ENCODE measurements around the gene GGA3. TPM values are rescaled to one million over a fixed set of nuclear protein-coding genes. Genes with fewer than 3 reads are reported as not detected.
"Not testable (repeated sequence)": the region's sequence is repeated elsewhere in the genome, so short reads cannot be mapped to it uniquely, and the experiment has no call there.

The GGA3 gene
- total RNA-seq, 2 donors from 2014 or later: 18.5 to 23.7 TPM

GRCh38 chr17:75266316-75267152, 5.1 kb upstream of the GGA3 start:
- no peak for DNase-seq (ENCODE audit: low spot score)
- Histone ChIP-seq H3K4me3 (no peak overlapping the region), H3K9me3 (no peaks in the 10 kb centered on the region), H3K27me3 (no peaks in the 10 kb centered on the region), H3K36me3 (peaks cover 45% of the 10 kb centered on the region), H3K27ac (no peak overlapping the region), H3K4me1 (peaks cover 0 to 25% of the 10 kb centered on the region in 2 donors)
- no peak for TF ChIP-seq CTCF (IDR thresholded peaks at IDR 0.05)

GRCh38 chr17:75265614-75266315, 4.4 kb upstream of the GGA3 start:
- Histone ChIP-seq H3K27ac (no peak overlapping the region), H3K4me3 (no peak overlapping the region), H3K4me1 (peaks cover 0 to 23% of the 10 kb centered on the region in 2 donors), H3K36me3 (peaks cover 45% of the 10 kb centered on the region), H3K27me3 (no peaks in the 10 kb centered on the region), H3K9me3 (no peaks in the 10 kb centered on the region)
- TF ChIP-seq CTCF (IDR thresholded peaks at IDR 0.05): no peak
- DNase-seq (ENCODE audit: low spot score): no peak

GRCh38 chr17:75263055-75263454, 1.6 kb upstream of the GGA3 start:
- Histone ChIP-seq H3K9me3 (no peaks in the 10 kb centered on the region), H3K27me3 (no peaks in the 10 kb centered on the region), H3K4me1 (peaks cover 0 to 29% of the 10 kb centered on the region in 2 donors), H3K4me3 (no peak overlapping the region), H3K27ac (no peak overlapping the region), H3K36me3 (peaks cover 45% of the 10 kb centered on the region)
- no peak for DNase-seq (ENCODE audit: low spot score)
- TF ChIP-seq CTCF (IDR thresholded peaks at IDR 0.05): no peak

DNA sequence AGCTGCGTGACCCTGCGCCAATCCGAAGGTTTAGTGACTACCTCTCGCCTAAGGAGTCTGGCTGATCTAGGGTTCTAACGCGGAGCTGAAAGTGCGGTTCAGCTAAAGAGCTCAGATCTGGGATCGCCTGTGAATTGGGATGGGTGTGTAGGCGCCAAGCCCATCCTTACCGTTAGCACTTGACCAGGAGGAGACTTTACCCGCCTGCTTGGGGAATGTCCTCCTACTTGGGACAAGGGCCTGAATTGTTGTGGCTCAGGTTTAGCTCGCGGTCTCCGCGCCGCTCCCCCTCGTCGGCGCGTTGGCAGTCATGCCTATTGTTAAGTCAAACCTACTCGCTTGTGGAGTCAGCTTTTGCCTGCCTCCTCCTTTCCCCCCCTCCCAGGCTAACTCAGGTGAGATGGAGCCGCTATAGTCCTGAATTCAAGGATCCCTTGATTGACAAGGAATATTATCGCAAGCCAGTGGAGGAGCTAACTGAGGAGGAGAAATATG, 753 bp upstream of the GGA3 start:
- Histone ChIP-seq H3K27ac (peak overlapping the region; percentile 84 to 94), H3K4me1 (peaks cover 0 to 29% of the 10 kb centered on the region in 2 donors), H3K36me3 (peaks cover 42% of the 10 kb centered on the region), H3K9me3 (no peaks in the 10 kb centered on the region), H3K4me3 (peak overlapping the region; percentile 91 to 93), H3K27me3 (no peaks in the 10 kb centered on the region)
- DNase-seq (ENCODE audit: low spot score): no peak
- no peak for TF ChIP-seq CTCF (IDR thresholded peaks at IDR 0.05)

DNA sequence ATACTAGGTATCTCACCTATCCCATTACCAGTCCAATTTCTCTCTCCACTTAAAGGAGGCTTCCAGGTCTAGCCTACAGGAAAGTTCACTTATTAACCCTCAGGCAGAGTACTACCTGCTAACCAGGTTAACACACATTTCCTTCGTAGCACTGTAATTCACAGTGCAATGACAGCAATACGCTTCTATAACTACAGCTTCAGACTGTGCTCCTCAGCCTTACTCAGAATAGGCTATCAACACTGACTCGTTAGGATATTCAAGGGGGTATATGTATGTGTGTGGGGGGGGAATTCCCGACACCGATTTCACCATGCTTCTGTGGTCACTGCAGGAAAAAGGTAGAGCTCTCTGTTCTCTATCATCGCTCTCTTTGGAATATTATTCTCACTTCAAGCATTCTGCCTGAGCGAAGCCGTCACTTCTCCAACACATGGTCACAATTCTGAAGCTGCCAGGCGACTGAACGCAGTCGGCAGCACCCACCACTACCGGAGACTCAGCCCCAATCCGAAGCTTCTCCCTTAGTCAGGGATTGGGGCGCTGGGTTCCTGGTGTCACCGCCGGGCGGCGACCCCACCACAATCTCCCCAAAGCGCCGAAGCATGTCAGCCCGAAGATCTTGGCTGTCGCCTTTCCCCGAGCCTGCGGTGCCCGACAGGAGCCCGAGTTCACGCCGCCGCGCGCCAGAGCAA, 618 bp downstream of the GGA3 start:
- TF ChIP-seq CTCF (IDR thresholded peaks at IDR 0.05): peak in 1 of 2 donors; percentile 16
- DNase-seq (ENCODE audit: low spot score): no peak
- Histone ChIP-seq H3K4me1 (peaks cover 0 to 29% of the 10 kb centered on the region in 2 donors), H3K27me3 (no peaks in the 10 kb centered on the region), H3K27ac (peak overlapping the region; percentile 84 to 94), H3K9me3 (no peaks in the 10 kb centered on the region), H3K4me3 (peak overlapping the region; percentile 91 to 93), H3K36me3 (peaks cover 28% of the 10 kb centered on the region)

DNA sequence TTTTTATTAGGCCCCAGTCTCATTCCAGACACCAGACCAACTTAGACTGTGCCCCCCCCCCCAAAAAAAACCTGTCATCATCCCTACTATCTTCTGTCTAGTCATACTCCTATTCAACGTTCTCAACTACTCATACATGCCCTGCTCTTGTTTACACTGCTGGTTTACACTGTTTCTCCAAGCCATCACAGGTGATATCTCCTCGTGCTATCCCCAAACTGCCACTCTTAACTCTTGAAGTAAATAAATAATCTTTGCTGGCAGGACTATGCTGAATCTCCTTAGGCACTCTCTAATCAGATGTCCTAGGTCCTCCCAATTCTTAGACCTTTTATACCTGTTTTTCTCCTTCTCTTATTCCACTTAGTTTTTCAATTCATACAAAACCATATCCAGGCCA, 4.2 kb downstream of the GGA3 start:
- not testable (repeated sequence) for H3K4me3 ChIP-seq; H3K27ac ChIP-seq; DNase-seq (ENCODE audit: low spot score); H3K27me3 ChIP-seq; H3K9me3 ChIP-seq; H3K36me3 ChIP-seq
- peaks cover 0 to 19% of the 10 kb centered on the region in 2 donors for H3K4me1 ChIP-seq

GRCh38 chr17:75255954-75256698, 5.3 kb downstream of the GGA3 start:
- H3K9me3 ChIP-seq; H3K4me3 ChIP-seq; H3K36me3 ChIP-seq; H3K27me3 ChIP-seq; DNase-seq (ENCODE audit: low spot score): not testable (repeated sequence)
- Histone ChIP-seq H3K4me1 (peaks cover 0 to 18% of the 10 kb centered on the region in 2 donors), H3K27ac (peak overlapping the region in 1 of 2 donors; percentile 51)
